Keratinocyte (primary cell): ENCODE data around the gene POPDC3. TPM values are rescaled to one million over a fixed set of nuclear protein-coding genes. Genes with fewer than 3 reads are reported as not detected.
A peak's percentile ranks its signal among the peaks of the same experiment; 100 is the strongest.

Experiments
- DNase-seq: peaks from one replicate; pipeline ENCODE4 v3.0.0-alpha.2; 2011; ENCODE audit warnings: low read depth, missing footprints, low spot score
- FAIRE-seq: peaks from 2 replicates; lab custom pipeline; 2011; peaks lifted over from hg19 to GRCh38; lab: Jason Lieb, UNC
- H2AFZ ChIP-seq: 2 replicates; pipeline ENCODE4 v1.6.0; 2012; ENCODE audit warnings: low read length, control low read depth, inconsistent platforms; ENCODE audit not compliant: control insufficient read depth
- H3K27ac ChIP-seq: 2 replicates; pipeline ENCODE4 v1.5.1; 2011; ENCODE audit warnings: low read length; ENCODE audit not compliant: control insufficient read depth, insufficient read depth
- H3K27me3 ChIP-seq: 3 replicates; pipeline ENCODE4 v1.6.0; 2011; ENCODE audit warnings: low read length; ENCODE audit not compliant: control insufficient read depth, insufficient read depth; ENCODE audit errors: extremely low read depth
- H3K36me3 ChIP-seq, 2 experiments: 2 replicates in 1 of 2; 3 replicates in 1 of 2; pipeline ENCODE4 v1.5.1; 2011; ENCODE audit warnings: low read length in 2 of 2, mild to moderate bottlenecking in 1 of 2; ENCODE audit not compliant: control insufficient read depth in 2 of 2, insufficient read depth in 2 of 2; ENCODE audit errors: extremely low read depth in 1 of 2
- H3K4me1 ChIP-seq: 3 replicates; pipeline ENCODE4 v1.5.1; 2011; ENCODE audit warnings: low read length; ENCODE audit not compliant: control insufficient read depth, insufficient read depth; ENCODE audit errors: extremely low read depth
- H3K4me2 ChIP-seq: 3 replicates; pipeline ENCODE4 v1.6.0; 2011; ENCODE audit warnings: low read depth, low read length; ENCODE audit not compliant: control insufficient read depth, insufficient read depth; ENCODE audit errors: extremely low read depth
- H3K4me3 ChIP-seq, 3 experiments: fragments of 200-600 bp in 1 of 3; sonication (generic) in 1 of 3; 2 replicates in 2 of 3; 3 replicates in 1 of 3; pipeline ENCODE4 v1.5.1; 2011 to 2016; ENCODE audit warnings: low read length in 3 of 3, mild to moderate bottlenecking in 3 of 3, control low read depth in 2 of 3, inconsistent platforms in 1 of 3, low read depth in 1 of 3, mixed read lengths in 1 of 3, mixed run types in 1 of 3, moderate library complexity in 1 of 3; ENCODE audit not compliant: control insufficient read depth in 2 of 3, insufficient read depth in 2 of 3; ENCODE audit errors: extremely low read depth in 1 of 3
- H3K79me2 ChIP-seq: 2 replicates; pipeline ENCODE4 v1.6.0; 2012; ENCODE audit warnings: low read length; ENCODE audit not compliant: control insufficient read depth, insufficient read depth
- H3K9ac ChIP-seq: 3 replicates; pipeline ENCODE4 v1.6.0; 2011; ENCODE audit warnings: low read length; ENCODE audit not compliant: control insufficient read depth, insufficient read depth; ENCODE audit errors: extremely low read depth
- H3K9me1 ChIP-seq: 3 replicates; pipeline ENCODE4 v1.6.0; 2011; ENCODE audit warnings: low read length; ENCODE audit not compliant: control insufficient read depth, insufficient read depth; ENCODE audit errors: extremely low read depth
- H3K9me3 ChIP-seq: 2 replicates; pipeline ENCODE4 v1.5.1; 2012; ENCODE audit warnings: low read depth, low read length; ENCODE audit not compliant: control insufficient read depth
- H4K20me1 ChIP-seq: 3 replicates; pipeline ENCODE4 v1.6.0; 2011; ENCODE audit warnings: low read length; ENCODE audit not compliant: control insufficient read depth, insufficient read depth; ENCODE audit errors: extremely low read depth
- CTCF ChIP-seq, 3 experiments: IDR thresholded peaks in 1 of 3; conservative IDR thresholded peaks in 1 of 3; optimal IDR thresholded peaks in 1 of 3; 2 replicates in 2 of 3; 3 replicates in 1 of 3; pipeline versions ENCODE3 to v1.5.1; 2011; ENCODE audit warnings: low read length in 3 of 3, mild to moderate bottlenecking in 3 of 3, moderate library complexity in 2 of 3, control low read depth in 1 of 3, inconsistent platforms in 1 of 3; ENCODE audit not compliant: insufficient read depth in 2 of 3; ENCODE audit errors: extremely low read depth in 1 of 3
- EZH2 ChIP-seq: IDR thresholded peaks from one replicate; pipeline ENCODE4 v1.6.1; 2012; ENCODE audit warnings: inconsistent platforms, mild to moderate bottlenecking, low read length, moderate library complexity
- dilution Hi-C: fragments of 300-500 bp; cut with MboI; formaldehyde crosslinking; loops from one replicate; pipeline ENCODE4 v1.7.0; 2020; ENCODE audit warnings: low sequenced_read_pairs; ENCODE audit not compliant: extremely low pct_ligation_motif_present
- polyA plus RNA-seq, 5 experiments: library from polyadenylated mRNA; depleted of rRNA in 3 of 5; stranded (reverse) in 3 of 5; stranded (forward) in 1 of 5; unstranded in 1 of 5; fragments of >200 nt; gene quantifications; 1 replicate in 1 of 5; 2 replicates in 3 of 5; 3 replicates in 1 of 5; pipeline versions ENCODE4 v1.2.1 to v1.2.3, GENCODE V29; 2011 to 2012; ENCODE audit warnings: missing spikeins in 2 of 5, low read depth in 1 of 5, low replicate concordance in 1 of 5

POPDC3 gene
- polyA plus RNA-seq, 1 donor (not counting 4 experiments of a cell fraction or from before 2014, with no cell fraction given): 17.2 TPM

GRCh38 chr6:105194591-105194990 is 14.8 kb upstream of the POPDC3 start:
- no peak for FAIRE-seq

GRCh38 chr6:105194106-105194505 is 14.3 kb upstream of the POPDC3 start:
- Histone ChIP-seq H3K79me2 (no peaks in the 10 kb centered on the region), H3K27me3 (no peaks in the 10 kb centered on the region), H3K9me3 (no peaks in the 10 kb centered on the region), H3K9me1 (no peaks in the 10 kb centered on the region), H3K4me3 (no peak overlapping the region), H3K4me2 (no peak overlapping the region), H3K4me1 (peaks cover 13% of the 10 kb centered on the region), H2AFZ (no peak overlapping the region), H4K20me1 (no peaks in the 10 kb centered on the region), H3K9ac (no peak overlapping the region), H3K36me3 (no peaks in the 10 kb centered on the region), H3K27ac (no peak overlapping the region)
- TF ChIP-seq EZH2: no peak
- DNase-seq (no peak), FAIRE-seq (no peak)
- dilution Hi-C loops: no loop called here

More at GRCh38 chr6:105194591-105194990, 14.8 kb upstream of the POPDC3 start:
- dilution Hi-C loops: no loop called here
- Histone ChIP-seq H3K9me1 (no peaks in the 10 kb centered on the region), H3K4me1 (peaks cover 13% of the 10 kb centered on the region), H3K4me2 (no peak overlapping the region), H3K36me3 (no peaks in the 10 kb centered on the region), H3K27ac (no peak overlapping the region), H3K4me3 (no peak overlapping the region), H3K79me2 (no peaks in the 10 kb centered on the region), H3K9ac (no peak overlapping the region), H3K9me3 (no peaks in the 10 kb centered on the region), H4K20me1 (no peaks in the 10 kb centered on the region), H2AFZ (no peak overlapping the region), H3K27me3 (no peaks in the 10 kb centered on the region)
- no peak for DNase-seq
- no peak for TF ChIP-seq EZH2
- TF ChIP-seq CTCF (optimal IDR thresholded peaks at IDR 0.05 in 1 of 3, IDR thresholded peaks at IDR 0.05 in 1 of 3, conservative IDR thresholded peaks at IDR 0.05 in 1 of 3; ENCODE audit: extremely low read depth in 1 of 3, insufficient read depth in 2 of 3, low read length in 3 of 3): no peak

GRCh38 chr6:105193647-105194046 is 13.8 kb upstream of the POPDC3 start:
- H3K4me3 ChIP-seq: no peak overlapping the region
- H3K36me3 ChIP-seq: no peaks in the 10 kb centered on the region
- H3K4me2 ChIP-seq: no peak overlapping the region
- DNase-seq (no peak), FAIRE-seq (peak; percentile 17)
- dilution Hi-C loops: no loop called here
- H3K4me1 ChIP-seq: peaks cover 13% of the 10 kb centered on the region
- no peak overlapping the region for H3K9ac ChIP-seq
- no peaks in the 10 kb centered on the region for H3K9me3 ChIP-seq
- H4K20me1 ChIP-seq: no peaks in the 10 kb centered on the region
- H3K27ac ChIP-seq: no peak overlapping the region
- no peaks in the 10 kb centered on the region for H3K9me1 ChIP-seq
- H3K79me2 ChIP-seq: no peaks in the 10 kb centered on the region
- no peak for TF ChIP-seq EZH2
- no peak for TF ChIP-seq CTCF (optimal IDR thresholded peaks at IDR 0.05 in 1 of 3, IDR thresholded peaks at IDR 0.05 in 1 of 3, conservative IDR thresholded peaks at IDR 0.05 in 1 of 3; ENCODE audit: extremely low read depth in 1 of 3, insufficient read depth in 2 of 3, low read length in 3 of 3)
- no peaks in the 10 kb centered on the region for H3K27me3 ChIP-seq
- no peak overlapping the region for H2AFZ ChIP-seq
